K562 (cell line): ENCODE measurements around the gene BMPER. TPM values are rescaled to one million over a fixed set of nuclear protein-coding genes. Genes with fewer than 3 reads are reported as not detected.

Experiments used
- ATAC-seq: fragments of 200-7000 bp; cut with Tn5 transposase; 3 replicates; pipeline ENCODE4 v1.9.1; 2020; ENCODE audit warnings: moderate library complexity
- BruUV-seq: library from RNA; stranded (reverse); fragments of 400-500 nt; replicated peaks from 2 replicates; lab custom pipeline; 2021; lab: Mats Ljungman, UMichigan
- CTCF ChIA-PET: fragments of 300-600 bp; formaldehyde crosslinking; extraction: SDS; loops from one replicate; lab custom pipeline; 2021; ENCODE audit warnings: low intra/inter-chr PET ratio; lab: Yijun Ruan, JAX
- POLR2A ChIA-PET: fragments of 300-600, 350-650 bp; sonication (Branson Sonifier 250); formaldehyde crosslinking; extraction: SDS; loops from one replicate; lab custom pipeline; 2021; ENCODE audit warnings: antibody characterized with exemption, inconsistent platforms; lab: Yijun Ruan, JAX
- DNase-seq, 4 experiments: peaks; one replicate each; pipeline versions ENCODE4 v3.0.0 to v3.0.0-alpha.2; 2011 to 2018; ENCODE audit warnings: low spot score in 3 of 4, mixed read lengths in 3 of 4; ENCODE audit errors: extremely low read depth in 1 of 4
- FAIRE-seq: peaks from 2 replicates; lab custom pipeline; 2011; peaks lifted over from hg19 to GRCh38; lab: Jason Lieb, UNC
- H2AFZ ChIP-seq: 2 replicates; pipeline ENCODE4 v1.6.0; 2011; ENCODE audit warnings: low read depth, low read length, control low read depth, inconsistent platforms
- H3K27ac ChIP-seq: fragments of 200-600 bp; 3 replicates; pipeline ENCODE4 v1.8.0; 2011; ENCODE audit warnings: low read depth, mild to moderate bottlenecking, control low read depth, inconsistent platforms, low read length, moderate library complexity, mixed read lengths; ENCODE audit errors: extremely low read depth
- H3K27me3 ChIP-seq, 2 experiments: fragments of 300-600 bp in 1 of 2; 2 replicates in 1 of 2; 3 replicates in 1 of 2; pipeline versions ENCODE4 v1.6.0 to v1.8.0; 2011; ENCODE audit warnings: inconsistent platforms in 2 of 2, low read length in 2 of 2, mild to moderate bottlenecking in 1 of 2, mixed read lengths in 1 of 2, moderate library complexity in 1 of 2; ENCODE audit not compliant: control insufficient read depth in 2 of 2, insufficient read depth in 2 of 2
- H3K36me3 ChIP-seq: fragments of 300-600 bp; 3 replicates; pipeline ENCODE4 v1.8.0; 2011; ENCODE audit warnings: mild to moderate bottlenecking, low read length, inconsistent platforms; ENCODE audit not compliant: control insufficient read depth, insufficient read depth
- H3K4me1 ChIP-seq, 2 experiments: fragments of 200-600 bp in 1 of 2; replicated peaks in 1 of 2; 2 replicates in 1 of 2; 3 replicates in 1 of 2; pipeline versions ENCODE4 v1.5.1 to v1.8.0; 2011; ENCODE audit warnings: inconsistent platforms in 2 of 2, low read length in 2 of 2, mild to moderate bottlenecking in 1 of 2, mixed read lengths in 1 of 2, moderate library complexity in 1 of 2; ENCODE audit not compliant: control insufficient read depth in 2 of 2, insufficient read depth in 2 of 2
- H3K4me2 ChIP-seq: 2 replicates; pipeline ENCODE4 v1.6.1; 2011; ENCODE audit warnings: low read length, control low read depth, inconsistent platforms, mixed read lengths; ENCODE audit not compliant: insufficient read depth
- H3K4me3 ChIP-seq: fragments of 200-600 bp; sonication (generic), shearing (Covaris generic); 2 replicates; pipeline ENCODE4 v1.5.1; 2016; ENCODE audit warnings: control low read depth, inconsistent platforms
- H3K79me2 ChIP-seq: fragments of 200-600 bp; 3 replicates; pipeline ENCODE4 v1.8.0; 2011; ENCODE audit warnings: low read length, inconsistent platforms; ENCODE audit not compliant: control insufficient read depth, insufficient read depth
- H3K9ac ChIP-seq, 2 experiments: 2 replicates each; pipeline versions ENCODE4 v1.6.0 to v1.6.1; 2011; ENCODE audit warnings: low read depth in 2 of 2, low read length in 2 of 2, control low read depth in 1 of 2, inconsistent platforms in 1 of 2, mild to moderate bottlenecking in 1 of 2, mixed read lengths in 1 of 2; ENCODE audit not compliant: insufficient read depth in 1 of 2
- H3K9me1 ChIP-seq: one replicate; pipeline ENCODE4 v1.6.0; 2011; ENCODE audit warnings: inconsistent platforms, mild to moderate bottlenecking, low read length, moderate library complexity; ENCODE audit not compliant: control insufficient read depth, insufficient read depth
- H3K9me3 ChIP-seq: replicated peaks from 2 replicates; pipeline ENCODE4 v1.5.1; 2011; ENCODE audit warnings: low read depth, low read length, inconsistent platforms; ENCODE audit not compliant: control insufficient read depth, insufficient read depth
- H4K20me1 ChIP-seq: replicated peaks from 2 replicates; pipeline ENCODE4 v1.6.1; 2011; ENCODE audit warnings: low read length, inconsistent platforms, mixed read lengths; ENCODE audit not compliant: control insufficient read depth, insufficient read depth
- ARID2 ChIP-seq: fragments of 450-650 bp; IDR thresholded peaks from 2 replicates; pipeline ENCODE4 v1.6.1; 2017; ENCODE audit warnings: antibody characterized with exemption, mild to moderate bottlenecking
- BRCA1 ChIP-seq, 2 experiments: fragments of 450-650 bp in 1 of 2; sonication (generic) in 1 of 2; formaldehyde crosslinking in 1 of 2; IDR thresholded peaks; 2 replicates each; pipeline versions ENCODE4 v1.5.0 to v1.6.1; 2017 to 2020; ENCODE audit warnings: mild to moderate bottlenecking in 1 of 2, missing genetic modification reagents in 1 of 2
- CREBBP ChIP-seq: IDR thresholded peaks from one replicate; pipeline ENCODE4 v1.6.1; 2012; ENCODE audit warnings: low read depth, mild to moderate bottlenecking, control low read depth, inconsistent platforms, low read length
- GABPB2 ChIP-seq: fragments of 250-450 bp; sonication (Bioruptor Pico); conservative IDR thresholded peaks from 2 replicates; pipeline ENCODE4 v1.5.1; 2021; ENCODE audit warnings: mild to moderate bottlenecking
- HBP1 ChIP-seq: fragments of 450-650 bp; formaldehyde crosslinking; IDR thresholded peaks from 2 replicates; pipeline ENCODE4 v1.4.0; 2022; ENCODE audit warnings: missing genetic modification characterization
- HOXB6 ChIP-seq: fragments of 250-450 bp; sonication (Bioruptor Pico); IDR thresholded peaks from 2 replicates; pipeline ENCODE4 v1.5.1; 2022; ENCODE audit warnings: mild to moderate bottlenecking, borderline replicate concordance
- KAT2B ChIP-seq: IDR thresholded peaks from one replicate; pipeline ENCODE4 v1.6.1; 2012; ENCODE audit warnings: low read depth, mild to moderate bottlenecking, control low read depth, inconsistent platforms, low read length, moderate library complexity
- KDM4B ChIP-seq, 2 experiments: fragments of 450-650 bp in 1 of 2; sonication (generic) in 1 of 2; IDR thresholded peaks; 2 replicates each; pipeline ENCODE4 v1.6.1; 2016 to 2017; ENCODE audit warnings: borderline replicate concordance in 2 of 2, antibody characterized with exemption in 1 of 2, low read depth in 1 of 2, mild to moderate bottlenecking in 1 of 2
- MBD2 ChIP-seq: sonication (generic); IDR thresholded peaks from 2 replicates; pipeline ENCODE4 v1.6.1; 2016; ENCODE audit warnings: low read depth, borderline replicate concordance
- NEUROD1 ChIP-seq: fragments of 150-350 bp; IDR thresholded peaks from 2 replicates; pipeline ENCODE4 v1.6.1; 2014; ENCODE audit warnings: borderline replicate concordance, low read length, low read depth; ENCODE audit not compliant: partially characterized antibody
- NR4A1 ChIP-seq, 2 experiments: fragments of 250-450 bp in 1 of 2; fragments of 450-650 bp in 1 of 2; sonication (Bioruptor Pico) in 1 of 2; IDR thresholded peaks; 2 replicates each; pipeline versions ENCODE4 v1.4.0 to v1.6.1; 2016 to 2020; ENCODE audit warnings: mild to moderate bottlenecking in 2 of 2, missing compliant biosample characterization in 1 of 2, missing genetic modification characterization in 1 of 2, moderate library complexity in 1 of 2
- PTTG1 ChIP-seq: fragments of 450-650 bp; IDR thresholded peaks from 2 replicates; pipeline ENCODE4 v1.6.1; 2016; ENCODE audit warnings: low read depth, mild to moderate bottlenecking, missing genetic modification characterization, missing compliant biosample characterization
- PYGO2 ChIP-seq: fragments of 450-650 bp; IDR thresholded peaks from 2 replicates; pipeline ENCODE4 v1.6.1; 2016; ENCODE audit warnings: mild to moderate bottlenecking, missing genetic modification characterization, moderate library complexity, missing compliant biosample characterization
- SIN3A ChIP-seq, 2 experiments: fragments of 150-350 bp in 1 of 2; IDR thresholded peaks; 2 replicates each; pipeline ENCODE4 v1.6.1; 2011 to 2016; ENCODE audit warnings: borderline replicate concordance in 2 of 2, low read depth in 2 of 2, low read length in 2 of 2, mild to moderate bottlenecking in 2 of 2, moderate library complexity in 2 of 2; ENCODE audit not compliant: control insufficient read depth in 1 of 2
- SMARCA5 ChIP-seq: fragments of 450-650 bp; IDR thresholded peaks from 2 replicates; pipeline ENCODE4 v1.6.1; 2016
- WHSC1 ChIP-seq: IDR thresholded peaks from one replicate; pipeline ENCODE4 v1.6.1; 2012; ENCODE audit warnings: low read length, control low read depth, inconsistent platforms
- ZNF57 ChIP-seq: fragments of 450-650 bp; formaldehyde crosslinking; IDR thresholded peaks from 2 replicates; pipeline ENCODE4 v1.4.0; 2020; ENCODE audit warnings: mild to moderate bottlenecking, moderate library complexity
- ZNF668 ChIP-seq: fragments of 250-450 bp; sonication (Bioruptor Pico); IDR thresholded peaks from 2 replicates; pipeline ENCODE4 v1.8.0; 2022; ENCODE audit warnings: mild to moderate bottlenecking, inconsistent platforms
- in situ Hi-C: fragments of 300-500 bp; cut with MboI; formaldehyde crosslinking; loops from 4 replicates; pipeline ENCODE4 v1.15.0; 2018; ENCODE audit warnings: inconsistent platforms, mixed read lengths
- intact Hi-C: fragments of 100-400 bp; cut with micrococcal nuclease; formaldehyde crosslinking; loops from 2 replicates; pipeline ENCODE4 v1.14.2; 2022
- polyA plus RNA-seq, 8 experiments: library from polyadenylated mRNA; depleted of rRNA in 4 of 8; stranded (reverse) in 5 of 8; unstranded in 3 of 8; fragments of >200 nt; fragmentation: Nextera tagmentation in 2 of 8; fragmentation: Illumina TruSeq in 1 of 8; extraction: Ambion mirVana in 2 of 8; extraction: Trizol in 1 of 8; gene quantifications; 2 replicates each; pipeline versions ENCODE4 v1.2.1 to v1.2.3, GENCODE V29; 2011 to 2014; ENCODE audit warnings: inconsistent platforms in 1 of 8, missing spikeins in 1 of 8
- total RNA-seq, 7 experiments: library from RNA; depleted of rRNA in 6 of 7; stranded (reverse); fragments of >200 nt in 6 of 7; fragmentation: Illumina TruSeq in 2 of 7; extraction: Trizol in 2 of 7; gene quantifications; 2 replicates each; pipeline versions ENCODE4 v1.2.1 to v1.2.3, GENCODE V29; 2011 to 2021; ENCODE audit warnings: low replicate concordance in 1 of 7
- TF ChIP-seq, protein P1 (sequence below): fragments of 450-650 bp; formaldehyde crosslinking; IDR thresholded peaks from 2 replicates; pipeline ENCODE4 v1.4.0; 2020; ENCODE audit warnings: mild to moderate bottlenecking
- TF ChIP-seq, protein P2 (sequence below): sonication (generic); formaldehyde crosslinking; IDR thresholded peaks from 2 replicates; pipeline ENCODE4 v1.8.0; 2022; ENCODE audit warnings: mild to moderate bottlenecking, missing genetic modification reagents, borderline replicate concordance

Gene BMPER
- total and polyA plus RNA-seq, 9 of the 15 experiments (the other 6 are each of a cell fraction or from before 2014, with no cell fraction given): not detected

- no peaks in the 10 kb centered on the region for H3K4me1 ChIP-seq
- H3K9me1 ChIP-seq: no peaks in the 10 kb centered on the region
- no peak overlapping the region for H2AFZ ChIP-seq
- H3K27ac ChIP-seq: no peak overlapping the region
- H4K20me1 ChIP-seq: no peaks in the 10 kb centered on the region
- no peak overlapping the region for H3K4me3 ChIP-seq
- no TSS peak for BruUV-seq
- ChIA-PET CTCF (no interaction called here), POLR2A (interaction anchor here (0.7 kb wide), 1 partner anchor 690 kb away, joined by 3 read pairs; no protein-coding TSS in a partner anchor)
- DNase-seq: no peak
- H3K4me2 ChIP-seq: no peak overlapping the region
- no peaks in the 10 kb centered on the region; a peak in 1 of 5 replicates for H3K27me3 ChIP-seq
- in situ Hi-C loops: loop anchor here (25.0 kb wide), 1 partner anchor 1153 kb away; no protein-coding TSS in a partner anchor
- TF ChIP-seq, protein P1, sequence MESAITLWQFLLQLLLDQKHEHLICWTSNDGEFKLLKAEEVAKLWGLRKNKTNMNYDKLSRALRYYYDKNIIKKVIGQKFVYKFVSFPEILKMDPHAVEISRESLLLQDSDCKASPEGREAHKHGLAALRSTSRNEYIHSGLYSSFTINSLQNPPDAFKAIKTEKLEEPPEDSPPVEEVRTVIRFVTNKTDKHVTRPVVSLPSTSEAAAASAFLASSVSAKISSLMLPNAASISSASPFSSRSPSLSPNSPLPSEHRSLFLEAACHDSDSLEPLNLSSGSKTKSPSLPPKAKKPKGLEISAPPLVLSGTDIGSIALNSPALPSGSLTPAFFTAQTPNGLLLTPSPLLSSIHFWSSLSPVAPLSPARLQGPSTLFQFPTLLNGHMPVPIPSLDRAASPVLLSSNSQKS (CRISPR knock-in tag): no peak
- TF ChIP-seq ZNF668 (CRISPR knock-in tag) (no peak), WHSC1 (no peak), PYGO2 (tag) (no peak), BRCA1 (IDR thresholded peaks at IDR 0.05) (no peak), BRCA1 (CRISPR knock-in tag; IDR thresholded peaks at IDR 0.05) (no peak), HBP1 (CRISPR knock-in tag) (no peak), CREBBP (no peak), SMARCA5 (no peak), HOXB6 (CRISPR knock-in tag) (no peak), NEUROD1 (no peak), MBD2 (no peak), PTTG1 (tag) (no peak), ARID2 (no peak), SIN3A (IDR thresholded peaks at IDR 0.05; ENCODE audit: borderline replicate concordance in 2 of 2, control insufficient read depth in 1 of 2, low read depth in 2 of 2, low read length in 2 of 2) (no peak), NR4A1 (CRISPR knock-in tag; IDR thresholded peaks at IDR 0.05) (no peak), NR4A1 (tag; IDR thresholded peaks at IDR 0.05) (no peak), ZNF57 (no peak), GABPB2 (CRISPR knock-in tag) (no peak), KAT2B (no peak), KDM4B (IDR thresholded peaks at IDR 0.05; ENCODE audit: borderline replicate concordance in 2 of 2, low read depth in 1 of 2) (no peak)
- TF ChIP-seq, protein P2, sequence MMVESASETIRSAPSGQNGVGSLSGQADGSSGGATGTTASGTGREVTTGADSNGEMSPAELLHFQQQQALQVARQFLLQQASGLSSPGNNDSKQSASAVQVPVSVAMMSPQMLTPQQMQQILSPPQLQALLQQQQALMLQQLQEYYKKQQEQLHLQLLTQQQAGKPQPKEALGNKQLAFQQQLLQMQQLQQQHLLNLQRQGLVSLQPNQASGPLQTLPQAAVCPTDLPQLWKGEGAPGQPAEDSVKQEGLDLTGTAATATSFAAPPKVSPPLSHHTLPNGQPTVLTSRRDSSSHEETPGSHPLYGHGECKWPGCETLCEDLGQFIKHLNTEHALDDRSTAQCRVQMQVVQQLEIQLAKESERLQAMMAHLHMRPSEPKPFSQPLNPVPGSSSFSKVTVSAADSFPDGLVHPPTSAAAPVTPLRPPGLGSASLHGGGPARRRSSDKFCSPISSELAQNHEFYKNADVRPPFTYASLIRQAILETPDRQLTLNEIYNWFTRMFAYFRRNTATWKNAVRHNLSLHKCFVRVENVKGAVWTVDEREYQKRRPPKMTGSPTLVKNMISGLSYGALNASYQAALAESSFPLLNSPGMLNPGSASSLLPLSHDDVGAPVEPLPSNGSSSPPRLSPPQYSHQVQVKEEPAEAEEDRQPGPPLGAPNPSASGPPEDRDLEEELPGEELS (CRISPR knock-in tag): no peak
- FAIRE-seq: no peak
- H3K9me3 ChIP-seq: no peaks in the 10 kb centered on the region
- intact Hi-C loops: no loop called here
- ATAC-seq: no peak
- no peaks in the 10 kb centered on the region for H3K79me2 ChIP-seq
- no peaks in the 10 kb centered on the region for H3K36me3 ChIP-seq
- H3K9ac ChIP-seq: no peak overlapping the region
These were observed 35.2 kb downstream of the BMPER start for GRCh38 chr7:33940503-33940902.
